B cell (primary cell): Measurements from ENCODE around the gene SCARF1. TPM values are rescaled to one million over a fixed set of nuclear protein-coding genes. Genes with fewer than 3 reads are reported as not detected.

ENCODE experiments used
- ATAC-seq: fragments of 200-7000 bp; cut with Tn5 transposase; one replicate; pipeline ENCODE4 v1.10.0; 2021; ENCODE audit warnings: low read depth, mild to moderate bottlenecking, moderate number of reproducible peaks, moderate library complexity
- CTCF ChIA-PET: fragments of 350-600 bp; sonication (Branson Sonifier 250); formaldehyde crosslinking; loops from one replicate; lab custom pipeline; 2021; ENCODE audit warnings: antibody characterized with exemption, inconsistent platforms; lab: Charles Lee
- POLR2A ChIA-PET: fragments of 350-600 bp; sonication (Branson Sonifier 250); formaldehyde crosslinking; loops from one replicate; lab custom pipeline; 2021; ENCODE audit warnings: antibody characterized with exemption; lab: Charles Lee
- DNase-seq: peaks from one replicate; pipeline ENCODE4 v3.0.0; 2013
- H2AFZ ChIP-seq: 2 replicates; pipeline ENCODE4 v1.6.1; 2012; ENCODE audit warnings: mild to moderate bottlenecking, low read depth, low read length; ENCODE audit not compliant: insufficient read depth, poor library complexity, severe bottlenecking
- H3K27ac ChIP-seq, 2 donors: 1 replicate in 1 of 2; 2 replicates in 1 of 2; pipeline ENCODE4 v1.5.1; 2012 to 2013; ENCODE audit warnings: low read length in 2 of 2, mild to moderate bottlenecking in 2 of 2, moderate library complexity in 1 of 2
- H3K27me3 ChIP-seq, 4 experiments: fragments of 200-600 bp in 1 of 4; sonication (generic) in 1 of 4; replicated peaks in 1 of 4; 1 replicate in 2 of 4; 2 replicates in 2 of 4; pipeline versions ENCODE4 v1.6.1 to v1.7.0; 2013 to 2016; ENCODE audit warnings: low read length in 3 of 4, mild to moderate bottlenecking in 2 of 4, mixed read lengths in 1 of 4, moderate library complexity in 1 of 4; ENCODE audit not compliant: insufficient read depth in 4 of 4, control insufficient read depth in 3 of 4; ENCODE audit errors: control extremely low read depth in 1 of 4
- H3K36me3 ChIP-seq, 2 experiments: replicated peaks in 1 of 2; 1 replicate in 1 of 2; 2 replicates in 1 of 2; pipeline versions ENCODE4 v1.6.1 to v1.7.1; 2013; ENCODE audit warnings: low read length in 1 of 2; ENCODE audit not compliant: insufficient read depth in 2 of 2, control insufficient read depth in 1 of 2; ENCODE audit errors: control extremely low read depth in 1 of 2, extremely low read depth in 1 of 2
- H3K4me1 ChIP-seq, 2 donors: fragments of 200-600 bp in 1 of 2; sonication (generic) in 1 of 2; 1 replicate in 1 of 2; 2 replicates in 1 of 2; pipeline versions ENCODE4 v1.5.1 to v1.6.1; 2013 to 2017; ENCODE audit warnings: low read length in 2 of 2; ENCODE audit not compliant: control insufficient read depth in 2 of 2, insufficient read depth in 2 of 2
- H3K4me2 ChIP-seq: replicated peaks from 2 replicates; pipeline ENCODE3; 2012; ENCODE audit warnings: mild to moderate bottlenecking, low read depth, low read length; ENCODE audit not compliant: poor library complexity, severe bottlenecking
- H3K4me3 ChIP-seq, 5 experiments: fragments of 200-600 bp in 1 of 5; sonication (generic) in 1 of 5; 1 replicate in 3 of 5; 2 replicates in 2 of 5; pipeline versions ENCODE4 v1.5.1 to v1.7.0; 2011 to 2016; ENCODE audit warnings: low read length in 4 of 5, mild to moderate bottlenecking in 4 of 5, low read depth in 2 of 5, control low read depth in 1 of 5, moderate library complexity in 1 of 5; ENCODE audit not compliant: insufficient read depth in 1 of 5; ENCODE audit errors: control extremely low read depth in 1 of 5, extremely low read depth in 1 of 5
- H3K79me2 ChIP-seq: fragments of 200-600 bp; sonication (generic); one replicate; pipeline ENCODE4 v1.6.0; 2016; ENCODE audit warnings: low read length; ENCODE audit not compliant: control insufficient read depth, insufficient read depth
- H3K9ac ChIP-seq: fragments of 200-600 bp; sonication (generic); 2 replicates; pipeline ENCODE4 v1.6.1; 2017; ENCODE audit warnings: mild to moderate bottlenecking, low read length, moderate library complexity
- H3K9me3 ChIP-seq, 3 donors: one replicate each; pipeline versions ENCODE4 v1.6.1 to v1.7.1; 2013; ENCODE audit warnings: low read length in 2 of 3; ENCODE audit not compliant: control insufficient read depth in 2 of 3, insufficient read depth in 1 of 3; ENCODE audit errors: control extremely low read depth in 1 of 3
- H4K20me1 ChIP-seq: 2 replicates; pipeline ENCODE4 v1.6.0; 2012; ENCODE audit warnings: mild to moderate bottlenecking, low read length; ENCODE audit not compliant: insufficient read depth, control insufficient read depth, poor library complexity, severe bottlenecking
- H3K27ac Mint-ChIP-seq: one replicate; pipeline ENCODE4 v1.8.0; 2021; ENCODE audit warnings: mixed read lengths
- H3K27me3 Mint-ChIP-seq: one replicate; pipeline ENCODE4 v1.8.0; 2021; ENCODE audit warnings: mixed read lengths
- H3K4me1 Mint-ChIP-seq: one replicate; pipeline ENCODE4 v1.8.0; 2021; ENCODE audit warnings: mixed read lengths
- H3K4me3 Mint-ChIP-seq: one replicate; pipeline ENCODE4 v1.8.0; 2021; ENCODE audit warnings: mixed read lengths
- H3K9me3 Mint-ChIP-seq: one replicate; pipeline ENCODE4 v1.8.0; 2022; ENCODE audit warnings: mixed read lengths; ENCODE audit not compliant: insufficient read depth
- EZH2 ChIP-seq: IDR thresholded peaks from 2 replicates; pipeline ENCODE4 v1.6.1; 2012; ENCODE audit warnings: borderline replicate concordance, low read depth, mild to moderate bottlenecking, moderate library complexity, low read length; ENCODE audit not compliant: insufficient read depth, poor library complexity, severe bottlenecking
- WGBS: methylation state at CpG from one replicate; pipeline ENCODE4 v1.1.5; 2013; ENCODE audit warnings: missing lambda C conversion rate; ENCODE audit not compliant: insufficient coverage; 5-methylcytosine and 5-hydroxymethylcytosine counted together
- intact Hi-C: fragments of 100-400 bp; cut with micrococcal nuclease; formaldehyde crosslinking; loops from one replicate; pipeline ENCODE4 v1.10.0; 2022
- polyA plus RNA-seq: library from polyadenylated mRNA; depleted of rRNA; stranded (reverse); fragments of >200 nt; gene quantifications from 2 replicates; pipeline ENCODE4 v1.2.3, GENCODE V29; 2012
- total RNA-seq, 2 donors: library from RNA; stranded (reverse); fragments of 120-200 nt in 1 of 2; gene quantifications; 1 replicate in 1 of 2; 2 replicates in 1 of 2; pipeline versions ENCODE4 v1.2.3 to v1.2.4, GENCODE V29; 2013 to 2022
- TF ChIP-seq, protein P1 (sequence below): fragments of 200-600 bp; IDR thresholded peaks from one replicate; pipeline ENCODE4 v1.8.0; 2022; ENCODE audit warnings: antibody characterized with exemption, mild to moderate bottlenecking

SCARF1 gene
- total and polyA plus RNA-seq, 2 donors (not counting 1 experiment from before 2014, with no cell fraction given), result 0.54 to 3.7 TPM

DNA sequence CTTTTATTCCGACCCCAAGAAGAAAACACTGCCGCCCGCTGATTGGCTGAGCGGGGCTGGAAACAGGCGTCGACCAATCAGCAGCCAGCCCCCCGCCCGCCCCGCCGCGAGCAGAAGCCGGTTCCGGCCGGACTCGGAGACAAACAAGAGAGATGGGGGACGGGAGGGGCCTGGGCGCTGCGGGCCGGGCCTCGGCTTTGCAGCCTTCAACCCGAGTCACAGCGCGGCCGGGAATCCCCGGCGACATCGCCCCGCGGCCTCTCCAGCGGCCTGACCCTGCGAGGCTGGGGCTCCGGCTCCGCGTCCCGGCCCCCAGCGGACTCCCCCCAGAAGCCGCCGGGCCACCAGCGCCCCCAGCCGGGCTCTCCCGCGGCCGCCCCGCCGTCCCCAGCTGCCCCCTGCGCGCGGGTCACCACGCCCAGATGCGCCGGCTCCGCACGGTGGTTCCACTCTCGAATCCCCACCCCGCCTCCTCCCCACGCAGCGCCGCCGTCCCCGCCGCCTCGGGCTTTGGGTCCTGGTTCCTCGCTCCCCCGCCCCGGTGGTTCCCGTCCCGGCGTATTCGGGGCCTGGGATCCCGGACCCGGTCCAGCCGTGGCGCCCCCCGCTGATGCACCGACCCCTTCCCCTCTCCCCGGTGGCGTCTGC, 16.6 kb downstream of the SCARF1 start:
- Histone ChIP-seq H3K27me3 (no peaks in the 10 kb centered on the region), H3K27ac (peak overlapping the region; percentile 94 to 97), H2AFZ (peak overlapping the region; percentile 78), H4K20me1 (no peaks in the 10 kb centered on the region), H3K4me1 (peaks cover 49 to 57% of the 10 kb centered on the region in 2 donors), H3K4me3 (peak overlapping the region; percentile 52 to 97 (median 92)), H3K79me2 (peaks cover 39% of the 10 kb centered on the region), H3K9me3 (peaks cover 0 to 7% (median 0%) of the 10 kb centered on the region in 3 donors), H3K4me2 (peak overlapping the region; percentile 100), H3K9ac (peak overlapping the region; percentile 87), H3K36me3 (peaks cover 0 to 16% of the 10 kb centered on the region in 2 experiments)
- H3K27me3 Mint-ChIP-seq, result no peaks in the 10 kb centered on the region
- peak; percentile 96 for DNase-seq
- intact Hi-C loops, result loop anchor here (1.0 to 5.0 kb wide), 5 partner anchors 22 to 773 kb away; partner anchors contain the start of genes INPP5K, MNT and PITPNA
- TF ChIP-seq, protein P1, sequence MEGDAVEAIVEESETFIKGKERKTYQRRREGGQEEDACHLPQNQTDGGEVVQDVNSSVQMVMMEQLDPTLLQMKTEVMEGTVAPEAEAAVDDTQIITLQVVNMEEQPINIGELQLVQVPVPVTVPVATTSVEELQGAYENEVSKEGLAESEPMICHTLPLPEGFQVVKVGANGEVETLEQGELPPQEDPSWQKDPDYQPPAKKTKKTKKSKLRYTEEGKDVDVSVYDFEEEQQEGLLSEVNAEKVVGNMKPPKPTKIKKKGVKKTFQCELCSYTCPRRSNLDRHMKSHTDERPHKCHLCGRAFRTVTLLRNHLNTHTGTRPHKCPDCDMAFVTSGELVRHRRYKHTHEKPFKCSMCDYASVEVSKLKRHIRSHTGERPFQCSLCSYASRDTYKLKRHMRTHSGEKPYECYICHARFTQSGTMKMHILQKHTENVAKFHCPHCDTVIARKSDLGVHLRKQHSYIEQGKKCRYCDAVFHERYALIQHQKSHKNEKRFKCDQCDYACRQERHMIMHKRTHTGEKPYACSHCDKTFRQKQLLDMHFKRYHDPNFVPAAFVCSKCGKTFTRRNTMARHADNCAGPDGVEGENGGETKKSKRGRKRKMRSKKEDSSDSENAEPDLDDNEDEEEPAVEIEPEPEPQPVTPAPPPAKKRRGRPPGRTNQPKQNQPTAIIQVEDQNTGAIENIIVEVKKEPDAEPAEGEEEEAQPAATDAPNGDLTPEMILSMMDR, result peak; percentile 36
- TF ChIP-seq EZH2, result no peak
- peak overlapping the region; percentile 98 for H3K27ac Mint-ChIP-seq
- H3K9me3 Mint-ChIP-seq, result no peaks in the 10 kb centered on the region
- POLR2A ChIA-PET, result interaction anchor here (0.6 to 7.3 kb wide), 19 partner anchors 10 to 258 kb away, joined by 3 to 127 read pairs (median 6); partner anchors contain the start of genes INPP5K, PITPNA and RILP
- peak overlapping the region; percentile 93 for H3K4me3 Mint-ChIP-seq
- H3K4me1 Mint-ChIP-seq, result peaks cover 49% of the 10 kb centered on the region
- WGBS, result under 1% methylated on average over 77 of the region's 77 CpGs
- ATAC-seq, result peak; percentile 64
- CTCF ChIA-PET, result interaction anchor here (0.8 to 10.4 kb wide), 15 partner anchors 12 to 369 kb away, joined by 3 to 326 read pairs (median 9); partner anchors contain the start of genes INPP5K, PITPNA, RILP and SCARF1
